Urinary bladder (tissue), 4 donors: ENCODE data around the gene STOML1. TPM values are rescaled to one million over a fixed set of nuclear protein-coding genes. Genes with fewer than 3 reads are reported as not detected.
A peak's percentile ranks its signal among the peaks of the same experiment; 100 is the strongest.

ENCODE experiments used
- DNase-seq: peaks from one replicate; pipeline ENCODE4 v3.0.0-alpha.2; 2015; ENCODE audit errors: extremely low spot score
- H3K27ac ChIP-seq: one replicate; pipeline ENCODE4 v1.5.1; 2013; ENCODE audit warnings: low read depth, mild to moderate bottlenecking, moderate library complexity
- H3K36me3 ChIP-seq: one replicate; pipeline ENCODE4 v1.6.1; 2013; ENCODE audit warnings: mild to moderate bottlenecking, moderate library complexity; ENCODE audit not compliant: insufficient read depth
- H3K4me1 ChIP-seq: one replicate; pipeline ENCODE4 v1.6.1; 2013; ENCODE audit warnings: mild to moderate bottlenecking, moderate library complexity; ENCODE audit not compliant: insufficient read depth
- H3K4me3 ChIP-seq: one replicate; pipeline ENCODE4 v1.5.1; 2013; ENCODE audit warnings: low read depth, low read length
- WGBS: extraction: QIAGEN DNeasy Blood & Tissue Kit; methylation state at CpG from one replicate; pipeline ENCODE4 v1.1.7; 2013; 5-methylcytosine and 5-hydroxymethylcytosine counted together
- polyA plus RNA-seq: library from polyadenylated mRNA; stranded (reverse); fragments of 200-250 nt; gene quantifications from one replicate; pipeline ENCODE4 v1.2.3, GENCODE V29; 2013
- total RNA-seq: library from RNA; depleted of rRNA; stranded (reverse); fragments of >200 nt; gene quantifications from one replicate; pipeline ENCODE4 v1.2.3, GENCODE V29; 2014
- donor health status: healthy with polysubstance abuse.
- donor health status: healthy.

Gene STOML1
- total and polyA plus RNA-seq, 2 donors: 8.4 to 25.5 TPM

GRCh38 chr15:74032046-74032445, 40.0 kb upstream of the STOML1 start:
- Histone ChIP-seq H3K4me1 (no peaks in the 10 kb centered on the region), H3K4me3 (no peak overlapping the region), H3K27ac (no peak overlapping the region), H3K36me3 (peaks cover 8% of the 10 kb centered on the region)
- 94% methylated on average over 6 of the region's 6 CpGs for whole genome bisulfite sequencing
- DNase-seq: no peak

DNA sequence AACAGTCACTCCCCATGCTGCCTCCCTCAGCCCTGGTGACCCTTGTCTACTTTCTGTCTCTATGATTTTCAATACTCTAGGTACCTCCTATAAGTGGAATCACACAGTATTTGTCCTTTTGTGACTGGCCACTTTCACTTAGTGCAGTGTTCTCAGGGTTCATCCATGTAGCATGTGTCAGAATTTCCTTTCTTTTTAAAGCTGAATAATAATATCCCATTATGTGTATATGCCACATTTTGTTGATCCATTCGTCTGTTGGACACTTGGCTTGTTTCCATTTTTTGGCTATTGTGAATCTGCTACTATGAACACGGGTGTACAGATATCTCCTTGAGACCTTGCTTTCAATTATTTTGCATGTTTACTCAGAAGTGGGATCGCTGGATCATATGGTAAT, 36.6 kb upstream of the STOML1 start:
- no peak overlapping the region for H3K4me3 ChIP-seq
- H3K4me1 ChIP-seq: no peaks in the 10 kb centered on the region
- H3K36me3 ChIP-seq: peaks cover 6% of the 10 kb centered on the region
- WGBS: 68% methylated on average over 3 of the region's 3 CpGs
- H3K27ac ChIP-seq: no peak overlapping the region
- no peak for DNase-seq

DNA sequence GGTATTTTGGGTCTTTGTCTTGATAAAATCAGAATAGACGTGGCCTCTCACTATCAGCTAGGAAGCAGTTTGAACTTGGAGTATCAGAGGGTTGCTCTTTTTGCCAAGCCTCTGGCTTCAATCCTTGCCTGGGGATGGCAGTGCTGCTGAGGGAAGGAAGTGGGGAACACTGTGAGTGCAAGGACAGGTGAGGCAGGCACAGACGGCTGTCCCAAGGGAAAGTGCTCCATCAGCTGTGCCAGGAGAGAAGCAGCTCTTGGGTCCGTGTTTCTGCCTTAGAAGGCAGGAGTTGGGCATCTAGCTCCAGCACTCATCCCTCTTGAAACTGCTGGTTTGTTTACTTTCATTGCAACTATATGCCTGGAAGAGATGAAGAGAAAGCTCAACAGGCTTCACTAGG, 35.6 kb upstream of the STOML1 start:
- no peaks in the 10 kb centered on the region for H3K4me1 ChIP-seq
- no peak overlapping the region for H3K27ac ChIP-seq
- WGBS: 49% methylated on average over 3 of the region's 3 CpGs
- H3K36me3 ChIP-seq: peaks cover 2% of the 10 kb centered on the region
- DNase-seq: no peak
- H3K4me3 ChIP-seq: no peak overlapping the region

DNA sequence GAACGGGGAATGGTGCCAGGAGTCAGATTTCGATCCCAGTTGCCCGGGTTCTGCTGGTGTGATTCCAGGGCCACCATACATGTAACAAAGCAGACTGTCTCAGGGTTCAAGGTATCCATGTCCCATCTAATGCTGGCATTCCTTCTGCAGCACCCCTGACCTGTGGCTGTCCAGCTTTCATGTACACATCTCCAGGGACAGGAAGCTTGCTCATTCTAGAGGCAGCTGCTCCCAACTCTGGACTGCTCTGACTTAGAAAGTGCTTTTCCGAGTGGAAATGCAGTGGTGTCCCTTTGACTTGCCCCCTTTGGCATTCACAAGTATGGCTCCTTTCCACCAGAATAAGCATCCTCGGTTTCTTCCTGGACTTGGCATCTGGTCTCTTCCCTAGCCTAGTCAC, 33.3 kb upstream of the STOML1 start:
- H3K27ac ChIP-seq: no peak overlapping the region
- H3K4me1 ChIP-seq: no peaks in the 10 kb centered on the region
- peaks cover 2% of the 10 kb centered on the region for H3K36me3 ChIP-seq
- no peak overlapping the region for H3K4me3 ChIP-seq
- no peak for DNase-seq
- WGBS: 66% methylated on average over 5 of the region's 5 CpGs

- no peak overlapping the region for H3K27ac ChIP-seq
- 88% methylated on average over 2 of the region's 2 CpGs for WGBS
Observed at GRCh38 chr15:74024687-74025086, 32.6 kb upstream of the STOML1 start.

DNA sequence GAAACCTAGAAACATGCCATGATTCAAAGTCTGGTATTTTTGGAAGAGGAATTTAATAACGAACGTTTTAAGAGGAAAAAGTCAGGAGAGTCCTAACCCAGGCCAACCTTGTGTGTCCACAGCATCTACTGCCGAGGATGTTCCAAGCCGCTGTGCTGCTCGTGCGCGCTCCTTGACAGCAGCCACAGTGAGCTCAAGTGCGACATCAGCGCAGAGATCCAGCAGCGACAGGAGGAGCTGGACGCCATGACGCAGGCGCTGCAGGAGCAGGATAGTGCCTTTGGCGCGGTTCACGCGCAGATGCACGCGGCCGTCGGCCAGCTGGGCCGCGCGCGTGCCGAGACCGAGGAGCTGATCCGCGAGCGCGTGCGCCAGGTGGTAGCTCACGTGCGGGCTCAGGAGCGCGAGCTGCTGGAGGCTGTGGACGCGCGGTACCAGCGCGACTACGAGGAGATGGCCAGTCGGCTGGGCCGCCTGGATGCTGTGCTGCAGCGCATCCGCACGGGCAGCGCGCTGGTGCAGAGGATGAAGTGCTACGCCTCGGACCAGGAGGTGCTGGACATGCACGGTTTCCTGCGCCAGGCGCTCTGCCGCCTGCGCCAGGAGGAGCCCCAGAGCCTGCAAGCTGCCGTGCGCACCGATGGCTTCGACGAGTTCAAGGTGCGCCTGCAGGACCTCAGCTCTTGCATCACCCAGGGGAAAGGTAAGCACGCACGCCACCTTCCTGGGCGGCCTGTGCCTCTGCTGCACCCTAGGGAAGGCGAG, 30.8 kb upstream of the STOML1 start:
- WGBS: 94% methylated on average over 66 of the region's 66 CpGs
- Histone ChIP-seq H3K36me3 (peaks cover 2% of the 10 kb centered on the region), H3K4me3 (no peak overlapping the region)

More at GRCh38 chr15:74024687-74025086, 32.6 kb upstream of the STOML1 start:
- Histone ChIP-seq H3K4me3 (no peak overlapping the region), H3K36me3 (peaks cover 2% of the 10 kb centered on the region), H3K4me1 (no peaks in the 10 kb centered on the region)
- DNase-seq: no peak

GRCh38 chr15:74019734-74020133, 27.6 kb upstream of the STOML1 start:
- DNase-seq: no peak
- no peaks in the 10 kb centered on the region for H3K36me3 ChIP-seq
- H3K4me1 ChIP-seq: no peaks in the 10 kb centered on the region
- H3K4me3 ChIP-seq: no peak overlapping the region
- no peak overlapping the region for H3K27ac ChIP-seq
- 66% methylated on average over 2 of the region's 2 CpGs for WGBS

More for the DNA sequence above, 30.8 kb upstream of the STOML1 start:
- Histone ChIP-seq H3K27ac (no peak overlapping the region), H3K4me1 (no peaks in the 10 kb centered on the region)
- DNase-seq: no peak

GRCh38 chr15:74013374-74013894, 21.3 kb upstream of the STOML1 start:
- H3K4me3 ChIP-seq: no peak overlapping the region
- H3K27ac ChIP-seq: no peak overlapping the region
- peaks cover 1% of the 10 kb centered on the region for H3K4me1 ChIP-seq
- no peaks in the 10 kb centered on the region for H3K36me3 ChIP-seq
- no peak for DNase-seq
- WGBS: 98% methylated on average over 2 of the region's 2 CpGs

DNA sequence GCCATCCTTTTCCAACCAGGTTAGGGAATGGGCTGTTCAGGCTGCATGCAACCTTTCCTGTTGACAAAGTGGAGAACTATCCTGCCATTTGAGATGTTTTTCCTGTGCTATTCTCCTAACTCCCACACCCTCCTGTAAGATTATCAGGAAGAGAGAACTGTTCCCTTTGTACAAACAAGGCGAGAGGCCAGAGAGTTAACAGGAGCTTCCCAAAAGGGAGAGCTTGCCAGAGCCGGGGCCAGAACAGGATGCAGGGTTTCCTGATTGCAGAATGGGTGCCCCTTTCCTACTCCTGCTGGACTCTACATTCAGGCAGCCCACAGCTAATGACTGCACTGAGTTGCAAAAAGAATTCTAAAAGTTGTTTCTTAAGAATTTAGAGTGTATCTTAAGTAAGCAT, 19.5 kb upstream of the STOML1 start:
- no peak overlapping the region for H3K4me3 ChIP-seq

GRCh38 chr15:74010929-74011540, 18.9 kb upstream of the STOML1 start:
- H3K27ac ChIP-seq: peak overlapping the region; percentile 47
- DNase-seq: no peak
- H3K4me3 ChIP-seq: no peak overlapping the region
- 62% methylated on average over 2 of the region's 2 CpGs for WGBS
- H3K36me3 ChIP-seq: peaks cover 2% of the 10 kb centered on the region
- peaks cover 1% of the 10 kb centered on the region for H3K4me1 ChIP-seq

More for the DNA sequence above, 19.5 kb upstream of the STOML1 start:
- peaks cover 1% of the 10 kb centered on the region for H3K4me1 ChIP-seq
- H3K36me3 ChIP-seq: peaks cover 2% of the 10 kb centered on the region
- H3K27ac ChIP-seq: peak overlapping the region; percentile 47
- peak; percentile 52 for DNase-seq
- 8% methylated on average over 2 of the region's 2 CpGs for WGBS

DNA sequence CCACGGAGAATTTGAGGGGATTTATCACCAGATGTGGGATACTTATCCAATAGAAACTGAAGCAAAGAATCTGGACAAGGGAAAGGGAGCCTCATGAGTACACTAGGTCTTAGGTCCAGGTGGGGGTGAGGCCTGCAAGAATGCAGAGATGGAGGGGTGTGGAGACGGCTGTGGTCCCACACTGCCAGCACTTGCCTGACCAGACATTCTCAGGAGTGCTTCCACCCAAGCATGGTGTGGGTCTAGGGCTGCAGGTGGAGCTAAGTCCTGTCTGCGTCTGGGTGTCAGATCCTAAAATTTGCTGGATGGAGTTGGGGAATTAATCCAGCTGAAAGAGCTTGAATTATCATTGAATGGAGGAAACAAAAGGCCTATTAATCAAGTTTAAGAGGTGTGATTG, 16.8 kb upstream of the STOML1 start:
- no peak overlapping the region for H3K4me3 ChIP-seq
- no peak overlapping the region for H3K27ac ChIP-seq
- WGBS: 71% methylated on average over 3 of the region's 3 CpGs
- peaks cover 1% of the 10 kb centered on the region for H3K4me1 ChIP-seq
- peaks cover 2% of the 10 kb centered on the region for H3K36me3 ChIP-seq
- DNase-seq: no peak

DNA sequence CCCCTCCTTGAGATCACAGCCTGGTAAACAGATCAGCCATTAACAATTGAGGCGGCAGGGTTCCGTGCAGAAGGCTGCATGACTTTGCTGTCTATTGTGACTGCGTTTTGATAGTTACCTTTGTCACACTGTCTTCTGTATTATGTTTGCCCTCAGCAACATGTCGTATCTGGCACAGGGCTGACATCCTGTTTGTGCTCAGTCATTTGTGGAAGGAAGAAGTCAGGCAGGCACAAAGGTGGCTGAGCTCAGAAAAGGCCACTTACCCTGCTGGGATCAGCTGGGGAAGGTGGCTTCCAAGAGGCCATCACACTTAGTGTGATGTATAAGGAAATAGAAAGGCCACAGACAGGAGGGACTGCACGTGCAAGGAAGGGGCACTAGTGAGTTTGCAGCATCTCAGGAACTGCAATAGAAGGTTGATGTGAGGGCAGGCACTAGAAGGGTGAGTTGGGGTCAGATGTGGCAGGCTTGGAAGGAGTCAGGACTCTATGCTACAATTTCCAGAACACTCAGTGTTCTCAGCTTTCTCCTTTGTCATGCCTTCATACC, 15.8 kb upstream of the STOML1 start:
- Histone ChIP-seq H3K4me3 (no peak overlapping the region), H3K27ac (peak overlapping the region; percentile 42), H3K4me1 (peaks cover 1% of the 10 kb centered on the region), H3K36me3 (peaks cover 2% of the 10 kb centered on the region)
- WGBS: 63% methylated on average over 5 of the region's 5 CpGs
- DNase-seq: no peak

DNA sequence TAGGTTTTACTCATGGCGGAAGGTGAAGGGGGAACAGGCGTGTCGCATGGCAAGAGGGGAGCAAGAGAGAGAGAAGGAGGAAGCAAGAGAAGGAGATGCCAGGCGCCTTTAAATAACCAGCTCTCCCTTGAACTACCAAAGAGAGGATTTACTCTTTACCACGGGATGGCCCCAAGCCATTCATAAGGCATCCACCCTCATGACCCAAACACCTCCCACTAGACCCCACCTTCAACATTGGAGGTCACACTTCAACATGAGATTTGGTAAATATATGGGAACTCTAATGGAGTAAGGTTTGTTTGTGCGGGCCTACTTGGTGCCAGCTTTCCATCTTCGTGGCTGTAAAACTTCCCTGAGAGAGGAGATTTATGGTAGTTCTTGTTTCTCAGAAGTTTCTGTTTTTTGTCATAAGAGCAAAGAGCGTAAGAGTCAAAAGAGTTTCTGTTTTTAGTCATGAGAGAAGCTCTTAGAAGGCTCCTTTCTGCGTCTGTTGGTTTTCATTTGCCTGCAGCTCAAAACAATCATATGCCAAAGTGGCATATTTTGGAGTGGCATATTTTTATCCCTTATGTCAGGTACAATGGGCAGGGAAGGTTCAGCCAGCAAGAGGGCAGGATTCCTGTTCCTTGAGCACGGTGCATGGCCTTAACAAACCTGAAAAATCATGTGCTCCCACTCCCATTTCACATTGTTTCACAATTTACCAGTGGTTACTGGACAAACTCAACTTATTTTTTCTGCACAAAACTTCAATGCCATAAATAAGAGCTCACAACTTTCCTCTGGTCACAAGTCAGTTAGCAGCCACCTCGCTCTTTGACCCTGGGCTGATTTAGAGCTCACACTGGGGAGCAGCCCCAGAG, 14.9 kb upstream of the STOML1 start:
- H3K27ac ChIP-seq: peak overlapping the region; percentile 42
- peaks cover 2% of the 10 kb centered on the region for H3K36me3 ChIP-seq

More for the DNA sequence above, 14.9 kb upstream of the STOML1 start:
- Histone ChIP-seq H3K4me3 (no peak overlapping the region), H3K4me1 (peaks cover 1% of the 10 kb centered on the region)
- DNase-seq: no peak
- WGBS: 66% methylated on average over 11 of the region's 11 CpGs
